ENCODE measurements around the gene TMEM39B.
"Not testable (repeated sequence)": the region's sequence is repeated elsewhere in the genome, so short reads cannot be mapped to it uniquely, and the experiment has no call there.

Gene TMEM39B

GRCh38 chr1:32114420-32114819 lies 41.7 kb downstream of the TMEM39B start:
- DNase-seq = no peak

GRCh38 chr1:32115496-32115895 lies 42.8 kb downstream of the TMEM39B start:
- DNase-seq = no peak

GRCh38 chr1:32116531-32116930 lies 43.8 kb downstream of the TMEM39B start:
- DNase-seq = no peak

- no peak for DNase-seq
These were observed 49.4 kb downstream of the TMEM39B start for GRCh38 chr1:32122151-32122550.

- not testable (repeated sequence) for DNase-seq
These were observed 50.6 kb downstream of the TMEM39B start for GRCh38 chr1:32123361-32123760.

GRCh38 chr1:32125313-32125712 lies 52.6 kb downstream of the TMEM39B start:
- DNase-seq = no peak

GRCh38 chr1:32126770-32127169 lies 54.0 kb downstream of the TMEM39B start:
- DNase-seq = no peak

GRCh38 chr1:32127409-32128198 lies 54.9 kb downstream of the TMEM39B start:
- no peak for DNase-seq

- no peak for DNase-seq
These were observed 55.7 kb downstream of the TMEM39B start for GRCh38 chr1:32128479-32128878.

- no peak for DNase-seq
These were observed 56.2 kb downstream of the TMEM39B start for GRCh38 chr1:32128964-32129363.

- DNase-seq = not testable (repeated sequence)
These were observed 61.2 kb downstream of the TMEM39B start for GRCh38 chr1:32133950-32134280.

- no peak for DNase-seq
These were observed 64.4 kb downstream of the TMEM39B start for GRCh38 chr1:32137111-32137510.

GRCh38 chr1:32138965-32139364 lies 66.2 kb downstream of the TMEM39B start:
- no peak for DNase-seq

- DNase-seq = no peak
These were observed 69.9 kb downstream of the TMEM39B start for GRCh38 chr1:32142446-32143301.

- DNase-seq = not testable (repeated sequence)
These were observed 70.6 kb downstream of the TMEM39B start for GRCh38 chr1:32143302-32143695.

GRCh38 chr1:32144033-32144432 lies 71.3 kb downstream of the TMEM39B start:
- DNase-seq = no peak

GRCh38 chr1:32147799-32148198 lies 75.1 kb downstream of the TMEM39B start:
- not testable (repeated sequence) for DNase-seq

GRCh38 chr1:32150847-32151246 lies 78.1 kb downstream of the TMEM39B start:
- no peak for DNase-seq

- peak; percentile 21 for DNase-seq
These were observed 78.6 kb downstream of the TMEM39B start for GRCh38 chr1:32151319-32151787.
